Stimulated activated CD4-positive, alpha-beta T cell treated with anti-CD3 and anti-CD28 coated beads, Interleukin-12 subunit alpha, Interleukin-12 subunit beta, amount 100 ng/mL, for 4 hours (primary cell): ENCODE data around the gene CCM2.

Source experiments
- DNase-seq: peaks from one replicate; pipeline ENCODE4 v3.0.0-alpha.2; 2020

Gene CCM2

GRCh38 chr7:45071528-45071927, 71.5 kb downstream of the CCM2 start:
- no peak for DNase-seq

DNA sequence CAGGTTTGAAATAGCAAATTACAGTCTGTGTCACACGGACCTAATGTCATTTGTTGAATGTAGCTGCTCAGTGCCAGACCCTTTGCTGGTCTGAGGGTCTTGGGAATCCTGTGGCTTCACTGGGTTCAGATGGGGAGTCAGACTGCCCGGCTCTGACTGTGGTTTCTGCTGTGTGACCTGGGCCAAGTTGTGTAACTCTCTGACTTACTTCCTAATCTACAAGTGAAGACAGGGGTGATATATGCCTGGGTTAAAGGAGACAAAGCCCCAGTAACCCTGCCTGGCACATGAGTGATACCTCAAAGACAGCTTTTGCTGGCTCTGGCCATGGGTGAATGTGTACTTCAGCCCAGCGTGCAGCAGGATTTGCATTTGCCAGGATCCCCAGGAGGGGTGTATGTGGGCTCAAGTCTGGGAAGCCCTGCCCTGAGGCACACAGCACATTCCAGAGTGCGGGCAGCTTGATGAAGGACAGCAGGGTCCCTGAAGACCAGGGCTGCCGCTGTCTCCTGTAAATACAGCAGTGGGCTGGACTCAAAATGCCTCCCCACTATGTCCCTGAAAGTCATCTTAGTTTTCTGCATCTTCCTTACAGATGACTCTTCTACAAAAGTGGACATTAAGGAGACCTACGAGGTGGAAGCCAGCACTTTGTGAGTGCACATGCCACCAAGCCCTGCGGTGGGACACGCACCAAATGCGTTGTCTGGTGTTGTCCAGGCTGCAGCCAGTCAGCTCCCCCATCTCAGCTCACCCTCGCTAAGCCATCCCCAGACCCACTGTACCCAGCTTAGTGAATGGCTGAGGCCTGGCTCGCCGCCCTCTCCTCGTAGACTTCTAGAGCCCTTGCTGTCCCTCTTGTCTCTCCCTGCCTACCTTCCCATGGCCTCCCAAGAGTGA, 72.4 kb downstream of the CCM2 start:
- DNase-seq, result no peak

GRCh38 chr7:45073031-45073785, 73.2 kb downstream of the CCM2 start:
- DNase-seq, result no peak

GRCh38 chr7:45073786-45074527, 74.0 kb downstream of the CCM2 start:
- DNase-seq, result no peak

GRCh38 chr7:45074528-45075354, 74.7 kb downstream of the CCM2 start:
- no peak for DNase-seq

GRCh38 chr7:45075355-45075644, 75.3 kb downstream of the CCM2 start:
- DNase-seq, result no peak

GRCh38 chr7:45075871-45076796, 76.1 kb downstream of the CCM2 start:
- no peak for DNase-seq

DNA sequence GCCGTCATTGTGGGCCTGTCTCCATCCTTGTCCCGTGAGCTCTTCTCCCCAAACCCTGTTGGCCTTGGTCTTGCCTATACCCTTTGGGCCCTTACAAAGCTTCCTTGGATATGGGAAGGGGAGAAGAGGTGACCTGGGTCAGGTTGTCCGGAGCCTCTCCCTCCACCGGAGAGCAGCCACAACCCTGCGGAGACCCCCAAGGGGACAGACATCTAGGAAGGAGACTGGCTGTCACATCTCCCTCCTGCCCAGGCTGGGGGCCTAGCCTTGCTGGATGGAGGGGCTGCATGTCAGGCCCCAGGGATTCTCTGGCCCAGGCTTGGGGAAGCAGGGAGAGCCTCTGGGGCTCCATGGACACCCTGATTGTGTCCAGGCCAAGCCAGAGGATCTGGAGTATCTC, 76.9 kb downstream of the CCM2 start:
- no peak for DNase-seq

DNA sequence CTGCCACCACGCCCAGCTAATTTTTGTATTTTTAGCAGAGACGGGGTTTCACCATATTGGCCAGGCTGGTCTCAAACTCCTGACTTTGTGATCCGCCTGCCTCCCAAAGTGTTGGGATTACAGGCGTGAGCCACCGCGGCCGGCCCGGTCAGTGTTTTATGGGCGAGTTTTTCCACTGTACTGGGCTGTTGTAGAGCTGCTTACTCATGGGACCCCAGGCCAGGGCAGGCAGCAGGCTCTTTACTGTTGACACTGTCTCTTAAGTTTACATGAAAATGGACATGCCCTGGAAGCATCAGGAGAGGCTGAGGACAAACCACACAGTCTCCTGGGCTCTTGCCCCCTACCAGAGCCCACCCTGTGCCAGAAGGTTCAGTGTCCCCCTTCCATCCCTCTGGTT, 77.6 kb downstream of the CCM2 start:
- no peak for DNase-seq

GRCh38 chr7:45078125-45078681, 78.2 kb downstream of the CCM2 start:
- no peak for DNase-seq

DNA sequence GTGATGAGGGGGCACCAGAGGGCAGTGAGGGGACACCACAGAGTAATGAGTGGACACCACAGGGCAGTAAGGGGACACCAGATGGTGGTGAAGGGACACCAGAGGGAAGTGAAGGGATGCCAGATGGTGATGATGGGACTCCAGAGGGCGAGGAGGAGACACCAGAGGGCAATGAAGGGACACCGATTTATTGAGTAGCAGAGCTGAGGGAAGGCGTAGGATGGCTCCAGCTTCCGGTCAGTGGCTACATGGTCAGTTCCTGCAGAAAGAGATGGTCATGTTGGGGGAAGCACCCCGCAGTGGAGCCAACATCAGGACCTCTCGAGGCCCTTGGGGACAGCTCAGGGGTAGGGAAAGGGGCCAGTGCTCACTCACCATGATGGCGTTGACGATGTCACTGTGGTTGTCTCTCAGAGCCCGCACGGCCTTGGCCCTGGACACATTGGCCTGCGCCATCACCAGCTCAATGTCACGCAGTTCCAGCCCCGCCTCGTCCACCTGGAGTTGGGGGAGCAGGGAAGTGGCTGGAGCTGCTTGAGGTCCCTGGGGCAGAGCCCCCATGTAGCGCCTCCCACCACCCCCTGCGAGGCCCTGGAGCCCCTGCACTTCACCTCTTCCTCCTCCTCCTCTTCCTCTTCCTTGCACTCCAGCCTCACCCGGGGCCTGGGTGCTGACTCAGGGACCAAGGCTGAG, 80.4 kb downstream of the CCM2 start:
- DNase-seq, result no peak

- DNase-seq, result no peak
Measured at GRCh38 chr7:45080958-45081669, 81.1 kb downstream of the CCM2 start.

GRCh38 chr7:45081670-45081974, 81.6 kb downstream of the CCM2 start:
- DNase-seq, result no peak

GRCh38 chr7:45082031-45082830, 82.2 kb downstream of the CCM2 start:
- no peak for DNase-seq

DNA sequence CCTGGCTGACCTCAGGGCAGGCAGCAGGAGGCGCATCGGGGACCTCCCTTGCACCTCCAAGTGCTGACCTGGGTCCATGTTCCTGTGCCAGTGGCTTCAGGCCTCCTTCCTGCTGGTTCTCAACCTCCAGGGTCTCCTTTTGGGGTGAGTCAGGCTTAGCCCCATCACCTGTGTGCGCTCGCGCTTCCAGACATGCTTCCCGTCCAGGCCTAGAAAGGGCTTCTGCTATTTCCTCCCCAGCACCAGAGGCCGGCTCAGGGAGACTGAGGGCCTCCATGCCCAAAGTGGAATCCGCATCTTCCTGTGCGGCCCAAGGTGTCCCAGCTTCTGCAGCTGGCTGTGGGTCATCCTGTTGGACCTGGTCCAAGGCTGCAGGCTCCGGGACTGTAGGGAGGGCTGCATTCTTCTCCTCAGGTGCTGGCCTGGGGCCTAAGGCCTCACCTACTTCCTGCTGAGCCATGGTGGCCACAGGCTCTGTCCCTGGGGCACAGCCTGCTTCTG, 82.9 kb downstream of the CCM2 start:
- DNase-seq, result no peak

DNA sequence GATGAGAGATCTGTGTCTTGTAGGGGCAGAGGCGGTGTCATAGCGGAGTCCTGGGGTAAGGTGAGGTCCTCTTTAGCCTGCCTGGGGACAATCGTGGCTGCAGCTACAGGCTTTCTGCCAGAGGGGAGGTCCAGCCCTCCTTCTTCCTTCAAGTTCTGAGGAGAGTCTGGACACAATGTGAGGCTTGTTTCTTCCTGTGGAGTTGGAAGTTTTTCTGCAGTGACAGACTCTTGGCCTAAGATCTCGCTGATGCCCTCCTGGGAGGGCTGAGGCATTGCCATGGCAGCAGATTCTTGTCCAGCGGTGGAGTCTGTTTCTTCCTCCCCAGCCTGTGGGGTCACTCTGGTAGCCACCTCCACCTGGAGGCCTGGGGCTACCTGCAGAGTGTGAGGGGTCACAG, 84.3 kb downstream of the CCM2 start:
- DNase-seq, result no peak

DNA sequence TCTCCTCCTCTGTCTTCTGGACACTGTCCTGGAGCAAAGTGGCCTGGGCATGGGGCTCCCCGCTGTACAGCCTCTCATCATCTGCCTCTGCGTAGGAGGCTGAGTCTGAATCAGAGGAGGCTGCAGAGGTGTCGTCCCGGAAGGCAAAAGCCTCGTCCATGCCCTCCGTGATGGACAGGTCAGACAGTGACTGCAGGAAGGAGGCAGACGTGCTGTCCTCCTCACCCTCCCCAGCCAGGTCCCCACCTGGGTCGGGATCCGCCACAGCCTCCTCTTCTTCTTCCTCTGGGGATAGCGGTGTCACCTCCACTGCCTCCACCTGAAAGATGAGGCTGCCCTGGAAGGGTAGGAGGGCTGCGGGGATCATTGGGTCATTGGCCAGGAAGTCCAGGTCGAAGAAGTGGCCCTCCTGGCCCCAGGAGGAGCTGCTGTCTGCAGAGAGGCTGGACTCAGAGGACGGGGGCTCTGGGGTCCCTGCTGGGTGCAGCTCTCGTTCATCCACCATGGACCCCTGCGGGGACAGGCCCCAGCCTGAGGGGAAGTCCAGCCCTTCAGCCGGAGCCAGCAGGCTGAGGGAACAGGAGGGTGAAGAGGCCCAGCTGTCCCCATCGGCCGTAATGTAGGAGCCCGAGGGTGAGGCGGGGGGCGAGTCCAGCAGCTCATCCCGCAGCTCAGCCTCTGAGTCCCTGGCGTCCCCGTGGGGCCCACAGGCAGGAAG, 85.1 kb downstream of the CCM2 start:
- DNase-seq, result no peak

- DNase-seq, result no peak
Measured at GRCh38 chr7:45085619-45086200, 85.7 kb downstream of the CCM2 start.
